Measurements from ENCODE around the gene AP5M1.
"Not testable (repeated sequence)": the region's sequence is repeated elsewhere in the genome, so short reads cannot be mapped to it uniquely, and the experiment has no call there.

GRCh38 chr14:57343545-57344297 is 75.0 kb downstream of the AP5M1 start:
- not testable (repeated sequence) for TF ChIP-seq CTCF (conservative IDR thresholded peaks at IDR 0.05; ENCODE audit: low read depth, low read length); SMC3 (IDR thresholded peaks at IDR 0.05; ENCODE audit: low read depth, low read length); CEBPB (IDR thresholded peaks at IDR 0.05; ENCODE audit: low read depth, low read length); ELK1 (IDR thresholded peaks at IDR 0.05; ENCODE audit: borderline replicate concordance, low read depth, low read length); RAD21 (IDR thresholded peaks at IDR 0.05; ENCODE audit: low read length); POLR2A (IDR thresholded peaks at IDR 0.05; ENCODE audit: low read depth, low read length); CHD1 (IDR thresholded peaks at IDR 0.05; ENCODE audit: low read depth, low read length)
